ENCODE measurements around the gene ATF7IP2. TPM values are rescaled to one million over a fixed set of nuclear protein-coding genes. Genes with fewer than 3 reads are reported as not detected.
"Not testable (repeated sequence)": the region's sequence is repeated elsewhere in the genome, so short reads cannot be mapped to it uniquely, and the experiment has no call there.

Gene ATF7IP2
- total RNA-seq, 1 donor from 2014 or later: 15.3 TPM

- TF ChIP-seq, protein P1, sequence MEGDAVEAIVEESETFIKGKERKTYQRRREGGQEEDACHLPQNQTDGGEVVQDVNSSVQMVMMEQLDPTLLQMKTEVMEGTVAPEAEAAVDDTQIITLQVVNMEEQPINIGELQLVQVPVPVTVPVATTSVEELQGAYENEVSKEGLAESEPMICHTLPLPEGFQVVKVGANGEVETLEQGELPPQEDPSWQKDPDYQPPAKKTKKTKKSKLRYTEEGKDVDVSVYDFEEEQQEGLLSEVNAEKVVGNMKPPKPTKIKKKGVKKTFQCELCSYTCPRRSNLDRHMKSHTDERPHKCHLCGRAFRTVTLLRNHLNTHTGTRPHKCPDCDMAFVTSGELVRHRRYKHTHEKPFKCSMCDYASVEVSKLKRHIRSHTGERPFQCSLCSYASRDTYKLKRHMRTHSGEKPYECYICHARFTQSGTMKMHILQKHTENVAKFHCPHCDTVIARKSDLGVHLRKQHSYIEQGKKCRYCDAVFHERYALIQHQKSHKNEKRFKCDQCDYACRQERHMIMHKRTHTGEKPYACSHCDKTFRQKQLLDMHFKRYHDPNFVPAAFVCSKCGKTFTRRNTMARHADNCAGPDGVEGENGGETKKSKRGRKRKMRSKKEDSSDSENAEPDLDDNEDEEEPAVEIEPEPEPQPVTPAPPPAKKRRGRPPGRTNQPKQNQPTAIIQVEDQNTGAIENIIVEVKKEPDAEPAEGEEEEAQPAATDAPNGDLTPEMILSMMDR (IDR thresholded peaks at IDR 0.05; ENCODE audit: unreplicated experiment): no peak
- Mint-ChIP-seq H3K4me1 (ENCODE audit: unreplicated experiment) (peaks cover 2% of the 10 kb centered on the region), H3K4me3 (ENCODE audit: unreplicated experiment) (no peak overlapping the region), H3K27me3 (ENCODE audit: unreplicated experiment) (peaks cover 1% of the 10 kb centered on the region), H3K36me3 (ENCODE audit: low read depth, unreplicated experiment) (peaks cover 59% of the 10 kb centered on the region), H3K27ac (ENCODE audit: unreplicated experiment) (no peak overlapping the region), H3K9me3 (ENCODE audit: unreplicated experiment) (peaks cover 23% of the 10 kb centered on the region)
- DNase-seq (ENCODE audit: low spot score): no peak
These were observed 24.6 kb downstream of the ATF7IP2 start for GRCh38 chr16:10410469-10410868.

GRCh38 chr16:10412935-10413601, 27.2 kb downstream of the ATF7IP2 start:
- DNase-seq (ENCODE audit: low spot score): no peak
- H3K27ac Mint-ChIP-seq (ENCODE audit: unreplicated experiment): no peak overlapping the region
- peaks cover 1% of the 10 kb centered on the region for H3K27me3 Mint-ChIP-seq (ENCODE audit: unreplicated experiment)
- peaks cover 62% of the 10 kb centered on the region for H3K36me3 Mint-ChIP-seq (ENCODE audit: low read depth, unreplicated experiment)
- H3K9me3 Mint-ChIP-seq (ENCODE audit: unreplicated experiment): peaks cover 29% of the 10 kb centered on the region
- no peaks in the 10 kb centered on the region for H3K4me1 Mint-ChIP-seq (ENCODE audit: unreplicated experiment)
- no peak overlapping the region for H3K4me3 Mint-ChIP-seq (ENCODE audit: unreplicated experiment)
- TF ChIP-seq, protein P1 (IDR thresholded peaks at IDR 0.05; ENCODE audit: unreplicated experiment): no peak

DNA sequence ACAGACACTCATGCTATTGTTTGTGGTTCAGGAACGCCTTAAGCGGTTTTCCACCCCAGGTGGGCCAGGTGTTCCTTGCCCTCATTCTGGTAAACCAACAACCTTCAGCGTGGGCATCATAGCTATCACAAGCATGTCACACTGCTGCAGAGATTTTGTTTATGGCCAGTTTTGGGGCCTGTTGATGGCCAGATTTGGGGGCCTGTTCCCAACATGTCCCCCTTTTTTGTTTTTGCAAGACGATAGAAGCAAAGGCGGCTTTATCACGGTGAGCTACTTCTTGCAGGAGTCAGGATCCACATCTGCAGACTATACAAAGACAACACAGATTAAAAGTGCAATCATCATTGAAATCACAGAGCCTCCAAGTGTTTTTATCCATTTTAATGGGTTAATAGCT, 32.3 kb downstream of the ATF7IP2 start:
- H3K4me1 Mint-ChIP-seq (ENCODE audit: unreplicated experiment); DNase-seq (ENCODE audit: low spot score): not testable (repeated sequence)
- peaks cover 68% of the 10 kb centered on the region for H3K36me3 Mint-ChIP-seq (ENCODE audit: low read depth, unreplicated experiment)

DNA sequence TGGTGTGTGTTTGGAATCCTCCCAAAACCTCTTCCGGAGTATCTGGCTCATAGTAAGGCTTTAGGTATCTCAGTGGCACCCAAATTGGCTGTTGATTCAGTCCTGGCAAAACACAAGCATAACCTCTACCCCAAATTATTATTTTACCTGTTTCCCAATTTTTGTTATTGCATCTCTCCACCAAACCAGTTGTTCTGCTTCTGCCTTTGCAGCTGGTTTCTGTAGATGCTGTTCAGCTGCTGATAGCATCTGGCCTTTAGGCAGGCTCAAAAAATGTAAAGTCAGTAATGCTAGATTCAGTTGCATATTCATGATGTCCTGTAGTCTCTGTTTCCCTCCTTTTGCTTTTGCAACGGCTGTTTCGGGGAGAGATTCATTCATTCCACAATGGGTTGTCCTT, 33.8 kb downstream of the ATF7IP2 start:
- DNase-seq (ENCODE audit: low spot score): no peak
- peaks cover 1% of the 10 kb centered on the region for H3K27me3 Mint-ChIP-seq (ENCODE audit: unreplicated experiment)
- no peaks in the 10 kb centered on the region for H3K4me1 Mint-ChIP-seq (ENCODE audit: unreplicated experiment)
- H3K36me3 Mint-ChIP-seq (ENCODE audit: low read depth, unreplicated experiment): peaks cover 69% of the 10 kb centered on the region
- peaks cover 29% of the 10 kb centered on the region for H3K9me3 Mint-ChIP-seq (ENCODE audit: unreplicated experiment)
- no peak overlapping the region for H3K27ac Mint-ChIP-seq (ENCODE audit: unreplicated experiment)
- no peak overlapping the region for H3K4me3 Mint-ChIP-seq (ENCODE audit: unreplicated experiment)
- TF ChIP-seq, protein P1 (IDR thresholded peaks at IDR 0.05; ENCODE audit: unreplicated experiment): no peak

More for the DNA sequence above, 32.3 kb downstream of the ATF7IP2 start:
- not testable (repeated sequence) for H3K27ac Mint-ChIP-seq (ENCODE audit: unreplicated experiment); H3K27me3 Mint-ChIP-seq (ENCODE audit: unreplicated experiment); H3K4me3 Mint-ChIP-seq (ENCODE audit: unreplicated experiment)
- H3K9me3 Mint-ChIP-seq (ENCODE audit: unreplicated experiment): peaks cover 24% of the 10 kb centered on the region

- H3K27ac Mint-ChIP-seq (ENCODE audit: unreplicated experiment): no peak overlapping the region
- no peaks in the 10 kb centered on the region for H3K4me1 Mint-ChIP-seq (ENCODE audit: unreplicated experiment)
- peaks cover 52% of the 10 kb centered on the region for H3K36me3 Mint-ChIP-seq (ENCODE audit: low read depth, unreplicated experiment)
These were observed 35.7 kb downstream of the ATF7IP2 start for GRCh38 chr16:10421596-10421995.

More at GRCh38 chr16:10421596-10421995, 35.7 kb downstream of the ATF7IP2 start:
- TF ChIP-seq, protein P1 (IDR thresholded peaks at IDR 0.05; ENCODE audit: unreplicated experiment): no peak
- H3K4me3 Mint-ChIP-seq (ENCODE audit: unreplicated experiment): no peak overlapping the region
- no peaks in the 10 kb centered on the region for H3K27me3 Mint-ChIP-seq (ENCODE audit: unreplicated experiment)
- H3K9me3 Mint-ChIP-seq (ENCODE audit: unreplicated experiment): peaks cover 20% of the 10 kb centered on the region
- no peak for DNase-seq (ENCODE audit: low spot score)
